DOHH2 (cell line): ENCODE measurements around the gene CACNA1I.

Experiments used
- EZH2phosphoT487 ChIP-seq: fragments of 200-600 bp; sonication (generic); IDR thresholded peaks from 2 replicates; pipeline ENCODE4 v1.6.1; 2017; ENCODE audit warnings: borderline replicate concordance, mild to moderate bottlenecking, antibody characterized with exemption, low read length, moderate library complexity, mixed read lengths
- TF ChIP-seq, protein P1 (sequence below): fragments of 200-600 bp; sonication (generic); IDR thresholded peaks from one replicate; pipeline ENCODE4 v1.5.1; 2014; ENCODE audit warnings: antibody characterized with exemption, mild to moderate bottlenecking, low read depth, low read length; ENCODE audit not compliant: poor library complexity, severe bottlenecking

DNA sequence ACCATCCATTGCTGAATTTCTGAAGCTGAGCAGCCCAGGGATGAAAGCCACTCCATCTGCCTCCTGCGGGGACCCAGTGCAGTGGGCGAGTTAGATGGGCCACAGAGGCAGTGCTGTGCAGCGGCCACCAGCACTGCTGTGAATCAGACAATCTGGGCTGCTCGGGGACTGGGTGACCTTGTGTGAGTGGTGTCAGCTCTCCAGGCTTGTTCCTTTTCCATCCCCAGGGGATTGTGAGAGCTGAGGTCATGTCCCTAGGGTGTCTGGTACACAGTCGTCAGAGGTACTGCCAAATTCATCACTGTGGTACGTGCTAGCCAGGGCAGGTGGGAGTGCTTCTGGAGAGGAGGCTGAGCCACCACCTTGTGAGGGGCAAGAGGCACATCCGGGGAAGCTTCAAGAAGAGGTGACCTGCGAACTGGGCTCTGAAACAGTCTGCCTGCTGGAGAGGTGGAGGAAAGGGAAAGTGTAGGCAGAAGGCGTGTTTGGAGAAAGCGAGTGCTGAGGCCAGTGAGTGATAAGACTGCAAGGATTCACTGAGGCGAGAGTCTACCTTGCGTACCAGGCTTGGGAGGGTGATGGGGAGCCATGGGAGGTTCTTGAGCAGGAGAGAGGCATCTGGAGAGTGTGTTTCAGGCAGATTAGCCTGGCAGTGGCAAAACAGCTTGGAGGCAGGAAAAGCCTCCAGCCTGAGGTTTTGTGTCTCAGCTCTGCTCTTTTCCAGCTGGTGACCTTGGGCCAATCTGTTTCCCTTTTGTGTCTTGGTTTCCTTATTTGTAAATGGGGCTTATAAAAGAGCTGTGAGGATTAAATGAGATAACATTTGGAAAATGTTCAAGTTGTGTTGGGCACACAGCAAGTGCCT is 22.7 kb downstream of the CACNA1I start:
- TF ChIP-seq, protein P1, sequence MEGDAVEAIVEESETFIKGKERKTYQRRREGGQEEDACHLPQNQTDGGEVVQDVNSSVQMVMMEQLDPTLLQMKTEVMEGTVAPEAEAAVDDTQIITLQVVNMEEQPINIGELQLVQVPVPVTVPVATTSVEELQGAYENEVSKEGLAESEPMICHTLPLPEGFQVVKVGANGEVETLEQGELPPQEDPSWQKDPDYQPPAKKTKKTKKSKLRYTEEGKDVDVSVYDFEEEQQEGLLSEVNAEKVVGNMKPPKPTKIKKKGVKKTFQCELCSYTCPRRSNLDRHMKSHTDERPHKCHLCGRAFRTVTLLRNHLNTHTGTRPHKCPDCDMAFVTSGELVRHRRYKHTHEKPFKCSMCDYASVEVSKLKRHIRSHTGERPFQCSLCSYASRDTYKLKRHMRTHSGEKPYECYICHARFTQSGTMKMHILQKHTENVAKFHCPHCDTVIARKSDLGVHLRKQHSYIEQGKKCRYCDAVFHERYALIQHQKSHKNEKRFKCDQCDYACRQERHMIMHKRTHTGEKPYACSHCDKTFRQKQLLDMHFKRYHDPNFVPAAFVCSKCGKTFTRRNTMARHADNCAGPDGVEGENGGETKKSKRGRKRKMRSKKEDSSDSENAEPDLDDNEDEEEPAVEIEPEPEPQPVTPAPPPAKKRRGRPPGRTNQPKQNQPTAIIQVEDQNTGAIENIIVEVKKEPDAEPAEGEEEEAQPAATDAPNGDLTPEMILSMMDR: no peak
- no peak for TF ChIP-seq EZH2phosphoT487
